ENCODE data around the gene MCIDAS. TPM values are rescaled to one million over a fixed set of nuclear protein-coding genes. Genes with fewer than 3 reads are reported as not detected.
A peak's percentile ranks its signal among the peaks of the same experiment; 100 is the strongest.

Gene MCIDAS
- total RNA-seq, 1 donor from 2014 or later = not detected

DNA sequence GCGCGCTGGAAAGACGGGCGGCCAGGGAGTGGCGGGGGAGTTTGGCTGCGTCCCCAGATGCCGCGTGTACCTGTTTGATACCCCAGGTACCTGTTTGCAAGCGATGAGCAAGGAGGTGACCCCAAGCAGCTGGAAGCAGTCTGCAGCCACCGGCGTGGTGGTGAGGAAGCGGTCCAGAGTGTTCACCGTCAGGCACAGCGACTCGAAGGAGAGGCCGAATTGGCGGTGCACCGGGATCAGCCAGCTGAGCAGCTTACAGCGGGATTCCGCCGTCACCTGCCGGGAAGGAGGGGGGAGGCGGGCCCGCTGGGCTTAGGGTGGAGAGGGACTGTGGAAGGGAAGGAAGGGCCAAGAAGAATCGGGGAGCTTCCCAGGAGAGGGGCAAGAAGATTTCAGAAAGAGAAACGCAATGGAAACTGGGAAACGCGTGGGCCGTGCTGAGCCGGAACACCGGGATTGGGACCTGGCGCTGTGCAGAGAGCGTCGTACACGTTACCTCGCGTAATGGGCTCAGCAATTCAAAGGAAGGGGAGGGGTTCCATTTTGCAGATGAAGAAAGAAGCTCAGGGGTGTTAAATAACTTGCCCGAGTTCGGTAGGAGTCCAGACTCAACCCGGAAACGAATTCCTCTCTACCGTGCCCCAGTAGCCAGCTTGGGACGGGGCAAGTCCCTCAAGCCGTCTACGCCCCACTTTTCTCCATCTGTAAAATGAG, 5.3 kb upstream of the MCIDAS start:
- H3K9ac ChIP-seq (ENCODE audit: low read depth in 1 of 3, low read length in 3 of 3) = peak overlapping the region in 2 of 3 donors; percentile 36 to 40
- peak overlapping the region; percentile 67 to 73 (median 70) for H3K4me3 ChIP-seq (ENCODE audit: low read length in 3 of 3)
- no peak overlapping the region for H3K27ac ChIP-seq (ENCODE audit: low read depth, low read length)
- no peaks in the 10 kb centered on the region for H3K9me3 ChIP-seq (ENCODE audit: control insufficient read depth in 3 of 3, low read length in 3 of 3)
- peaks cover 40 to 49% (median 44%) of the 10 kb centered on the region in 3 donors for H3K4me1 ChIP-seq (ENCODE audit: control insufficient read depth in 3 of 3, insufficient read depth in 3 of 3, low read length in 3 of 3)
- peaks cover 77 to 90% (median 87%) of the 10 kb centered on the region in 3 donors for H3K27me3 ChIP-seq (ENCODE audit: control insufficient read depth in 3 of 3, insufficient read depth in 3 of 3, low read length in 3 of 3)
- no peaks in the 10 kb centered on the region for H3K36me3 ChIP-seq (ENCODE audit: control insufficient read depth in 3 of 3, insufficient read depth in 3 of 3, low read length in 3 of 3)

DNA sequence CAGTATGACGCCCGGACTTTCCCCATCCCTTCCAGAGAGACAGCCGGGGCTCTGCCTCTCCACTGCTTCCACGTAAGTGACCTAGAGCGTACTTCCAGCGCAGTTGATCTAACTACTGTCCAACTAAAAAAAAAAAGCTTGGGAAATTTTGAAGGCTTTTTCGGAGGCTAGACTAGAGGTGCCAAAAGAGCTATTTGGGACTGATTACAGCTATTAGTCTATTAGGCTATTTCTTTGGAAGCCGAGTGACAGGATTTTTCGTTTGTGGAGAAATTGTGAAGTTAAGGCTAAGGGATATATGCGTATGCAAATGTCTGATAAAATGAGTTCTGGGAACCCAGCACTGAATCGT, 4.8 kb upstream of the MCIDAS start:
- Histone ChIP-seq H3K27ac (ENCODE audit: low read depth, low read length) (no peak overlapping the region), H3K9me3 (ENCODE audit: control insufficient read depth in 3 of 3, low read length in 3 of 3) (no peaks in the 10 kb centered on the region), H3K36me3 (ENCODE audit: control insufficient read depth in 3 of 3, insufficient read depth in 3 of 3, low read length in 3 of 3) (no peaks in the 10 kb centered on the region), H3K27me3 (ENCODE audit: control insufficient read depth in 3 of 3, insufficient read depth in 3 of 3, low read length in 3 of 3) (peaks cover 79 to 92% (median 91%) of the 10 kb centered on the region in 3 donors), H3K9ac (ENCODE audit: low read depth in 1 of 3, low read length in 3 of 3) (peak overlapping the region in 1 of 3 donors; percentile 40), H3K4me3 (ENCODE audit: low read length in 3 of 3) (peak overlapping the region; percentile 67 to 73 (median 70)), H3K4me1 (ENCODE audit: control insufficient read depth in 3 of 3, insufficient read depth in 3 of 3, low read length in 3 of 3) (peaks cover 42 to 53% (median 48%) of the 10 kb centered on the region in 3 donors)

DNA sequence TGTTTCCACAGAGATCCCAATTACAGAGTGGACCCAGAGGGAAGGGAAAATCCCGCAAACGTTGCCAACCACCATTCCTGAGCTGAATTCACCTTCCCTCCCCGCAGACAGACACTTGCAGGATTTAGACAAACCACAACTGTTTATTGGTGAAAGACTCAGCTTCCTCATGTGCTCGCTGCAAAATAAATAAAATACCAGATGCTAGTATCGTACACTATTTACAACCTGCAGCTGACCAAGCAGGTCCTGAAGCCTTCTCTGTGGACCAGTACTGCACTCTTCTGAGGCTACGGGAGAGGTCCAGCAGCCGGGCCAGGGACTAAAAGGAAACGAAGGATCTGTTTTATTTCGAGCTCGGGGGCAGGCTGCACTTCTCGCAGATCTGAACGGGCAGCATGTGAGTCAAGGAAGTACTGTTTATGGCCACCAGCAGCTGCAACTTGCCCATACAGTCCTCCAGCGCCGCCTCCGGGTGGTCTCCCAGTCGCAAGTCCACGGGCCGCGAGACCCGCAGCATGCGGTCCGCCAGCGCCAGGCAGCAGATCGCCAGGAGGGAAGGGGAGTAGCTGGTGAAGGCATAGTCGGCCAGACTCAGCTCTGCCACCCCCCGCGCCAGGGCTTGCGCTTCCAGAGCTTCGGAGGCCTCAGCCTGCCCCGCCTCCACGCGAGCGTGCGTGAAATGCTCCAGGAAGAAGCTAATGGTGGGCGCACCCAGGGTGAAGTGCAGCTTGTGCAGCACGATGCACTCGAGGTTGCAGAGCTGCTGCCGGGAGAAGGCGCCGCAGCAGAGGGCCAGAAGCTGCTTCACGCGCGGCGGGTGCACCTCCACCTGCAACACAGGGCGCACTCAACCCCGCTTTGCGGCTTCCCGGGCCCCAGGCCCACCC, 4.2 kb upstream of the MCIDAS start:
- H3K4me1 ChIP-seq (ENCODE audit: control insufficient read depth in 3 of 3, insufficient read depth in 3 of 3, low read length in 3 of 3) = peaks cover 47 to 59% (median 51%) of the 10 kb centered on the region in 3 donors

DNA sequence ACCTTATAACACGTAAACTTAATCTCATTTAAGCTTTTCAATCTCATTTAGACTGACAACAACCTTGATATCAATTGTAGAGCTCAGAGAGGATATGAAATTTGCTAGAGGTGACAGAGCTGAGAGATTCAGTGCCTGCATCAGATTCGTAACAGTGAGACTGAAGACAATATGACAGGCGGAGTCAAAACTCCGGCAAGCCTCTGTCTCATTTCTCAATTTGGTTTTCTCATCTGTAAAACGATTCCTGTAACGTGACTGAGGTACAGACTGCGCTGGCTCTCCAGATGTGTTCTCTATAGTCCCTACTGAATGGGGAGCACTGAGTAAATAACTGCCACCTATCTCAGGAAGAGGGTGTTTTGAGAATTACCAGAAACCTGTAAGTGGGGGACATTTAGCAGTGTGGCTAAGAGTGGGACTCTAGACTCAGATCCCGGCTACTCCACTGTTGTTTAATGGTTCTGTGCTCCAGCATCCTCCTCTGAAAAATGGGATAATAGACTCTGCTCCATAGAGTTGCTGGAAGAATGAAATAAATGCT, 3.0 kb upstream of the MCIDAS start:
- Histone ChIP-seq H3K27me3 (ENCODE audit: control insufficient read depth in 3 of 3, insufficient read depth in 3 of 3, low read length in 3 of 3) (peaks cover 93 to 98% (median 97%) of the 10 kb centered on the region in 3 donors), H3K4me3 (ENCODE audit: low read length in 3 of 3) (no peak overlapping the region), H3K36me3 (ENCODE audit: control insufficient read depth in 3 of 3, insufficient read depth in 3 of 3, low read length in 3 of 3) (no peaks in the 10 kb centered on the region), H3K27ac (ENCODE audit: low read depth, low read length) (no peak overlapping the region), H3K4me1 (ENCODE audit: control insufficient read depth in 3 of 3, insufficient read depth in 3 of 3, low read length in 3 of 3) (peaks cover 47 to 59% (median 52%) of the 10 kb centered on the region in 3 donors), H3K9me3 (ENCODE audit: control insufficient read depth in 3 of 3, low read length in 3 of 3) (no peaks in the 10 kb centered on the region), H3K9ac (ENCODE audit: low read depth in 1 of 3, low read length in 3 of 3) (no peak overlapping the region)

More for the DNA sequence above, 4.2 kb upstream of the MCIDAS start:
- Histone ChIP-seq H3K9ac (ENCODE audit: low read depth in 1 of 3, low read length in 3 of 3) (peak overlapping the region in 1 of 3 donors; percentile 54), H3K27me3 (ENCODE audit: control insufficient read depth in 3 of 3, insufficient read depth in 3 of 3, low read length in 3 of 3) (peaks cover 82 to 92% (median 91%) of the 10 kb centered on the region in 3 donors), H3K4me3 (ENCODE audit: low read length in 3 of 3) (peak overlapping the region; percentile 23 to 63 (median 58)), H3K36me3 (ENCODE audit: control insufficient read depth in 3 of 3, insufficient read depth in 3 of 3, low read length in 3 of 3) (no peaks in the 10 kb centered on the region), H3K27ac (ENCODE audit: low read depth, low read length) (no peak overlapping the region), H3K9me3 (ENCODE audit: control insufficient read depth in 3 of 3, low read length in 3 of 3) (no peaks in the 10 kb centered on the region)

DNA sequence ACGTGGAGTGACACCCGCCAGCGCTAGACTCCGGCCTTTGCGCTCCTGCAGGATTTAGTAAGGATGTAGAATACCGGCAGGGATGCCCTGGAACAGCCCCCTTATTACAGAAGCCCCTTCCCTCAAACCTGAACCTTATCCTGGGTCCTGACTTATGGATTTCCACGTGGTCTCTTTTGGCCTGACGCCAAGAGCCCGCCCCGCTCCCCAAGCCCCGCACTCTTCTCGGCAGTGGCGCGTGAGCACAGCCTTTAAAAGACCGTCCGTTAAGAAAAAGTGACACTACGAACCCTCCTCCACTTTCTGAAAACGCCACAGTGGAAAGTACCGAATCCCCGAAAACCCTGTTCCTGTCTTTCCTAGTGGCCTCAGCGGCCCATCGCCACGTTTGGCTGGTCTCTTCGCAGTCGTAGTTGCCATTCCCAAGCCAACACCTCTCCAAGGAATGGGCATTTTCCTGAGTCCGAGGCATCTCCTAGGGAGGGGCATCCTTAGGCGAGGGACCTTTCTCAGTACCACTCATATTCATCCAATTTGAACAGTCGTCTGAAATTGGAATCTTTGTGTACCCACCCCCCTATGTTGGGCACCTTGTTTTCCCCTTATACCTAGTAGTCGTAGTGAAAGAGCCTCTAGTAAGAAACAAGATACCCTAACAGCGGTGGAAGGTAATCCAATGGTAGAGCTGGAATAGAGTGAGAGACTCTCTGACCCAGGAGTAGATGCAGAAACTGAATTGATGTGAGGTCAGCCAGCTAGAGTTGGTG, 732 bp upstream of the MCIDAS start:
- Histone ChIP-seq H3K27ac (ENCODE audit: low read depth, low read length) (no peak overlapping the region), H3K4me1 (ENCODE audit: control insufficient read depth in 3 of 3, insufficient read depth in 3 of 3, low read length in 3 of 3) (peaks cover 31 to 41% (median 36%) of the 10 kb centered on the region in 3 donors), H3K36me3 (ENCODE audit: control insufficient read depth in 3 of 3, insufficient read depth in 3 of 3, low read length in 3 of 3) (no peaks in the 10 kb centered on the region), H3K27me3 (ENCODE audit: control insufficient read depth in 3 of 3, insufficient read depth in 3 of 3, low read length in 3 of 3) (peaks cover 96 to 98% (median 97%) of the 10 kb centered on the region in 3 donors), H3K4me3 (ENCODE audit: low read length in 3 of 3) (peak overlapping the region; percentile 39 to 66 (median 61)), H3K9ac (ENCODE audit: low read depth in 1 of 3, low read length in 3 of 3) (peak overlapping the region in 1 of 3 donors; percentile 38), H3K9me3 (ENCODE audit: control insufficient read depth in 3 of 3, low read length in 3 of 3) (no peaks in the 10 kb centered on the region)

DNA sequence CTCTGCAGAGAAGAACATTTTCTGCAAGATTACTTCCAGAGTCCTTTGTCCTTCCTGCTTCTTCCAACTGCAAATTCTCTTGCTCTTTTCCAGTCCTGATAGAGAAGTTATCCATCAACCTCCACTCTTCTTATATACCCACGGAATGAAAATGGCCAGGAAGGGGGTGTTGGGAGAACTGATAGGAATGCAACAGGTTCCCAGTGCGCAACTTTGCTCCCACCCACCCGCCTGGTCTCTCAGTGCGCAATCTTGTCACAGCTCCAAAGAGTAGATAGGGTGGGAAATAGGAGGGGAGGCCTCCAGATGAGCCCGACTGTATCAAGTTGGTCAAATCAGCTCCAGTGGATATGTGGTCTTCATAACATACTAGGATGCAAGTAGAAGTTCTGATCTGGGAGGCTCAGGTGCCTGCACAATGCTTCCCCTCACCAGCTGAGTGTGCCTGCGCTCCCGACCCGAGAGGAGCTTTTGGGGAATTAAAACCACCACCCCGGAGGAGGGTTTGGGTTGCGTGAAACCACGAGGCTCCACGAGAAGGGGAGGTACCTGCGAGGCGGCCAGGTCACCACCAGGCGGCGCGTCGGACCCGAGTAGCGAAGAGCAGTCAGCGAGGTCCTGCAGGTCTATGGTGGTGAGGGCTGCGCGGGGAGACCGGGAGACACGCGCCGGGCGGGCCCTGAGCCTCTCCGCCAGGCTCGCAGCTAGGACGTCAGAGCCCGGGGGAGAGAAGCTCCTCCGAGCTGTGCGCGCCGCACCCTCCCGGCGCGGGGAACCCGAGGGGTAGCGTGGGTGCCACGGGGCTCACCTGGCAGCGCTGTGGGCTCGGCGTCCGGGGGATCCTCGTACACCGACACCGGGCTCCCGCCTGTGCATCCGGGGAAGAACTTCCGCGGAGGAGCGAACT, 835 bp downstream of the MCIDAS start:
- Histone ChIP-seq H3K27me3 (ENCODE audit: control insufficient read depth in 3 of 3, insufficient read depth in 3 of 3, low read length in 3 of 3) (peaks cover 96% of the 10 kb centered on the region in 3 donors), H3K27ac (ENCODE audit: low read depth, low read length) (no peak overlapping the region), H3K4me1 (ENCODE audit: control insufficient read depth in 3 of 3, insufficient read depth in 3 of 3, low read length in 3 of 3) (peaks cover 18 to 27% (median 22%) of the 10 kb centered on the region in 3 donors), H3K9me3 (ENCODE audit: control insufficient read depth in 3 of 3, low read length in 3 of 3) (no peaks in the 10 kb centered on the region), H3K36me3 (ENCODE audit: control insufficient read depth in 3 of 3, insufficient read depth in 3 of 3, low read length in 3 of 3) (no peaks in the 10 kb centered on the region), H3K4me3 (ENCODE audit: low read length in 3 of 3) (peak overlapping the region; percentile 12 to 66 (median 35)), H3K9ac (ENCODE audit: low read depth in 1 of 3, low read length in 3 of 3) (no peak overlapping the region)

DNA sequence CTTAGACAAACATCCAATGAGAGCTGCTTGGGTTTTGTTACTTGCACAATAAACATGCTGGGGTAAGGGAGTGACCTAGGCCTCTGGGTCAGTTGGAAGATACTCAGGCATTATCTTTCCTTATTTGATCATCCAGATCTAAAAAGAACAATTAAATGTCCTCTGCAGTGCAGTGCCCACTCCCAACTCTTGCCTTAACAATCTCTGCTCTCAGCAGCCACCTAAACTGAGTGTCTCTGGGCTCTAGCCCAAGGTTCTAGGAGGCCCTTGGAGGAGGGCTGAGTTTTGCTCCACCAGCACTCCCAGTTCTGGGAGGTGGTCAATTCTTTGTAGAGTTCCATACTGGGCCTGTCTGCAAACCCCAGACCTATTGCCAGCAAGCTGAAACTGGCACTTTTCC, 1.8 kb downstream of the MCIDAS start:
- Histone ChIP-seq H3K27me3 (ENCODE audit: control insufficient read depth in 3 of 3, insufficient read depth in 3 of 3, low read length in 3 of 3) (peaks cover 96% of the 10 kb centered on the region in 3 donors), H3K9me3 (ENCODE audit: control insufficient read depth in 3 of 3, low read length in 3 of 3) (no peaks in the 10 kb centered on the region), H3K9ac (ENCODE audit: low read depth in 1 of 3, low read length in 3 of 3) (no peak overlapping the region), H3K27ac (ENCODE audit: low read depth, low read length) (no peak overlapping the region), H3K36me3 (ENCODE audit: control insufficient read depth in 3 of 3, insufficient read depth in 3 of 3, low read length in 3 of 3) (no peaks in the 10 kb centered on the region), H3K4me3 (ENCODE audit: low read length in 3 of 3) (no peak overlapping the region), H3K4me1 (ENCODE audit: control insufficient read depth in 3 of 3, insufficient read depth in 3 of 3, low read length in 3 of 3) (peaks cover 20 to 26% (median 20%) of the 10 kb centered on the region in 3 donors)

DNA sequence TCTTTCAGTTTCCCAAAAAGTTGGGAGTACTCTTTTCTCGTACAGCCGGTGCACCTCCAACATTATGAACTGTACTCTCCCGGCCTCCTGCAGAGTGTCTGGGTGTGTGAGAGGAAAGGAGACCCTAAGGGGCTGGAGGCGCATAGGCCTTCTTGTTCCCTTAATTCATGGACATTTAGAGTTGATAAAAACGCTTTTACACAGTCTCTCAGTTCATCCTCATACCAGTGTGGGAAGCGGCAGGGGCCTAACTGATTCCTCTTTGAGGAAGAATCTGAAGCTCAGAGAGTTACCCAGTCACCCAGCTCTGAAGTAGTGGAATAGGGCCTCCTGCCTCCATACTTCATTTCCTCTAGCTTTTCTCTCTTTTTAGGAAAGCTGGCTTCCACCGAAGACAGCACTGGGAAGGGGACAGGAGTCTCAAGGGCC, 3.3 kb downstream of the MCIDAS start:
- no peaks in the 10 kb centered on the region for H3K9me3 ChIP-seq (ENCODE audit: control insufficient read depth in 3 of 3, low read length in 3 of 3)
- H3K4me1 ChIP-seq (ENCODE audit: control insufficient read depth in 3 of 3, insufficient read depth in 3 of 3, low read length in 3 of 3) = peaks cover 20 to 28% (median 20%) of the 10 kb centered on the region in 3 donors
- no peak overlapping the region for H3K27ac ChIP-seq (ENCODE audit: low read depth, low read length)
- H3K9ac ChIP-seq (ENCODE audit: low read depth in 1 of 3, low read length in 3 of 3) = no peak overlapping the region
- H3K27me3 ChIP-seq (ENCODE audit: control insufficient read depth in 3 of 3, insufficient read depth in 3 of 3, low read length in 3 of 3) = peaks cover 88 to 94% (median 88%) of the 10 kb centered on the region in 3 donors
- H3K36me3 ChIP-seq (ENCODE audit: control insufficient read depth in 3 of 3, insufficient read depth in 3 of 3, low read length in 3 of 3) = no peaks in the 10 kb centered on the region
- H3K4me3 ChIP-seq (ENCODE audit: low read length in 3 of 3) = no peak overlapping the region
